Left cardiac atrium (tissue), 4 donors: ENCODE measurements around the gene TRAF2. TPM values are rescaled to one million over a fixed set of nuclear protein-coding genes. Genes with fewer than 3 reads are reported as not detected.
A peak's percentile ranks its signal among the peaks of the same experiment; 100 is the strongest.

Experiments used
- ATAC-seq, 2 donors: fragments of 200-7000 bp; cut with Tn5 transposase; one replicate each; pipeline ENCODE4 v1.9.1; 2020; ENCODE audit warnings: mild to moderate bottlenecking in 2 of 2, moderate library complexity in 2 of 2
- DNase-seq: peaks from one replicate; pipeline ENCODE4 v3.0.0-alpha.2; 2020
- intact Hi-C, 2 donors: fragments of 100-400 bp; cut with DNase I; formaldehyde crosslinking; loops; one replicate each; pipeline versions ENCODE4 v1.14.1 to v1.15.1; 2022 to 2023
- total RNA-seq, 2 donors: library from RNA; stranded (reverse); fragmentation: NEBNext Ultra II Directional; extraction: Animal tissue kit (Norgen Biotek cat#: 25700); gene quantifications; one replicate each; pipeline ENCODE4 v1.2.1, GENCODE V29; 2021
- donor health status: DM: no; HTN: yes; CAD: no.
- donor health status: DM: no; HTN: yes; CAD: no; lungs with severe emphysema.
- donor health status: DM: yes; HTN: yes; CAD: no.
- donor health status: Dilated cardiomyopathy.

TRAF2 gene
- total RNA-seq, 2 donors from 2014 or later = 8.8 to 11.8 TPM

DNA sequence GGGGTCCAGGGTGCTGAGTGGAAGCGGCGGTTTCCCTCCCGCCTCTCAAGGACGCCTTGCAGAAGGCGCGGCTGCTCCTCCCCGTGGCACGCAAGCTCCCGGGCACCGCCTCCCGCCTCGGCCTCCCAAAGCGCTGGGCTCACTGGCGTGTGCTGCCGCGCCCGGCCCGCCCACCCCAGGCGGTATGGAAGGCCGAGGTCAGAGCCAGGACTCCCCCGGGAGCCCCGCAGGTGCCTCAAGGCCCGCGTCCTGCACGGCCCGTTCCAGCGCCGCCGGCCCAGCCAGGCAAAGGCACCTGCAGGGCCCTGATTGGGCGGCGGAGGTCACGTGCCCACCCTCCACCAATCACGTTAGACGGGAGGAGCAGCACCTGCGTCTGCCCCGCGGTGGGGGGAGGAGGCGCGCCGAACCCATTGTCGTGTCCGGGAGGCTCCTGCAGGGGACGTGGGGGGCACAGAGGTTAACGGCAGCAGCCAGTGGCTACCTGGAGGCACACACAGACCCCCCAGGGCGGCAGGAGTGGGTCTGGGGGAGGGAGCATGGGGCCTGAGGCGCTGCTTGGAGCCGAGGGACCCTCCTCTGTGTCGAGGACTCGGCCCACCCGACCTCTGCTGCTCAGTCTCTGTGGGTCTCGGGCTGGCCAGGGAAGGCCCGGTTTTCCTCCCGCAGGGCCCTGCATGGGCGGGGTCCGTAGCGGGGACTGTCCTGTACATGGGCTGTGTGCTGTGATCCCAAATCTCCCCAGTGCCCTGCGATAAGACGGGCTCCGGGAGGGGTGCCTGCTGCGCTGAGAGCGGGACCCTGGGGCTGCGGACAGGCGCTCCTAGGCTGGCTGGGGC is 63.7 kb downstream of the TRAF2 start:
- ATAC-seq = peak; percentile 89
- intact Hi-C loops = loop anchor here (2.0 to 10.0 kb wide), 3 partner anchors 45 to 85 kb away; partner anchors contain the start of genes CLIC3 (in 1 of the 2), FUT7 (in 1 of the 2) and PAXX (in 1 of the 2)

DNA sequence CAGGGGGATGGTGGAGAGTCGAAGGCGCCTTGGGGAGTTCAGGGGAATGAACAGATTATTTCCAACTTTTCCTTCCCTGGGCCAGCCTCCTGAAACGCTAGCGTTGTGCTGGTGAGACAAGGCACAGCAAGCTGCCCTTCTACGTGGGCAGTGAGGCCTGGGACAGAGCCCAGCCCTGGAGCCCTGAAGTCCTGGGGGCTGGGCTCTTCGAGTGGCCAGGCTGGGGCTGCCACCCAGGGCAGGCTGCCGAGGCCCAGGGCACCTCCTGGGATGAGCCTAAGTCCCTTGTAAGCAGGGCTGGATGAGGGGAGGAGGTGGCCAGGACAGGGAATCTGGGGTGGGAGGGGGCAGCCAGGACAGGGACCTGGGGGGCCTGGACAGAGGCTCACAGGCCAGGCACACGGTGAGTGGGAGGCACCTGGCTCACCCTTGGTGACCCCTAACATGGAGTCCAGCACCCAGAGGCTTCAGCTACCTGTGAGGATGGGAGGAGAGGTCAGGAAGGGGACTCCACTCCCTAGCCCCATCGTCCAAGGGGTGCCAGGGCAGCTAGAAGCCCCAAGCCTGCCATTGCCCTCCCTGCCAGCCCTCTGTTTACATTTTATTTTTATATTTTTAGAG is 64.5 kb downstream of the TRAF2 start:
- ATAC-seq (peak; percentile 9 to 31), DNase-seq (no peak)

More for the DNA sequence above, 63.7 kb downstream of the TRAF2 start:
- DNase-seq = peak; percentile 96

DNA sequence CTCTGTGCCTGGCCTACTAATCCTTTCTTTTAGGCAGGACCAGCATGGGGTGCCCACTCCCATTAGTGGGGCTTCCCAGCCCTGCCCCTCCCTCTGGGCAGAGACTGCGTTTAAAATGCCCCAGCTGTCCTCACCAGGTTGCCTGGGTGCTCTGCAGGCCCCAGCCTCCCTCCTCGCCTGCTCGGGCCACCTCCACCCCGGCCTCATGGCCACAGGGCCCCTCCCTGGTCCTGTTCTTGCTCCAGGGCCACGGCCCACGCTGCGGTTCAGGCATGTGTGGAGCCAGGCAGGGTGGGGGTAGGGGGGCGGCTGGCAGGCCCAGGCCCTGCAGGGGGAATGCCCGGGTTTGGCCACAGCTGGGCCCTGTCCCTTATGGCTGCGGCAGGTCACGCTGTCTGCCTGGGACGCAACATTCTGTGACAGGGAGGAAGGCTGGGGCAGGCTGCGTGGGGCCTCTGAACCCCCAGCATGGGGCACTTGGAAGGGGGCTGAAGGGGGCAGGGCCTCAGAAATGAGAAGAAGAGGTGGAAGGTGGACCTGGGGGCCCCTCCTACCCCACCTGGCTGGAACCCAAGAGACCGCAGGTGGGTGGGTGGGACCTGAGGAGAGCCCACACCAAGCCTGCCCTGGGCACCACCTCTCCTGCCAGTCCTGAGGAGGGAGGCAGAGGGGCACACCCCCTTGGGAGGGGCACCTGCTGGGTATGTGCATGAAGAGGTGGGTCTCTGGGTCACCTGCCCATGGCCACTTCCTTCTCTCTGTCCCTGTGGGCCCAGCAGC is 65.4 kb downstream of the TRAF2 start, which contains the start of gene LCN12:
Gene LCN12, plus strand, starts transcription at position 733 of the 780 bp plus-strand sequence. CDS start 55 bp downstream, outside the sequence.
- intact Hi-C loops = no loop called here
- ATAC-seq (no peak), DNase-seq (peak; percentile 19)

More for the DNA sequence above, 64.5 kb downstream of the TRAF2 start:
- intact Hi-C loops = no loop called here

DNA sequence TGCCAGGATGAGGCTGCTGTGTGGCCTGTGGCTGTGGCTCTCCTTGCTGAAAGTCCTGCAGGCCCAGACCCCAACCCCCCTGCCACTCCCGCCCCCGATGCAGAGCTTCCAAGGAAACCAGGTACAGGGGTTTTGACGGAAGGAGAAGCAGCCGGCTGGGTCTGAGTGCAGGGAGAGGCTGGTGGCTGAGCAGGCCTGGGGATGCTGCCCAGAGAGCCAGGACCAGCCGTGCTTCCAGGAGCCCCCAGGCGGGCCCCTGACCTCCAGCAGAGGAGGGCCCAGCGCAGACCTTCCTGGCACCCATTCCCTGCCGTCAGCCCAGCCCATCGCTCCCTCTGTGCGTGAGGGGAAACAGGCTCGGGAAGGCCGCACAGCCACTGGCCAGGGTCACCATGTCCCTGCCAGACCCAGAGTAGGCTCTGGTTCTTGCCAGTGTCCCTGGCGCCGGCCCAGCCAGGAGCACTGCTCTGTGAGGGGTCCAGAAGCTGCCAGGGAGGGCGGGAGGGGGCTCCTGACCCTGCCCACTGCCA is 66.1 kb downstream of the TRAF2 start:
- DNase-seq (no peak), ATAC-seq (peak; percentile 0 to 7)
- intact Hi-C loops = no loop called here

DNA sequence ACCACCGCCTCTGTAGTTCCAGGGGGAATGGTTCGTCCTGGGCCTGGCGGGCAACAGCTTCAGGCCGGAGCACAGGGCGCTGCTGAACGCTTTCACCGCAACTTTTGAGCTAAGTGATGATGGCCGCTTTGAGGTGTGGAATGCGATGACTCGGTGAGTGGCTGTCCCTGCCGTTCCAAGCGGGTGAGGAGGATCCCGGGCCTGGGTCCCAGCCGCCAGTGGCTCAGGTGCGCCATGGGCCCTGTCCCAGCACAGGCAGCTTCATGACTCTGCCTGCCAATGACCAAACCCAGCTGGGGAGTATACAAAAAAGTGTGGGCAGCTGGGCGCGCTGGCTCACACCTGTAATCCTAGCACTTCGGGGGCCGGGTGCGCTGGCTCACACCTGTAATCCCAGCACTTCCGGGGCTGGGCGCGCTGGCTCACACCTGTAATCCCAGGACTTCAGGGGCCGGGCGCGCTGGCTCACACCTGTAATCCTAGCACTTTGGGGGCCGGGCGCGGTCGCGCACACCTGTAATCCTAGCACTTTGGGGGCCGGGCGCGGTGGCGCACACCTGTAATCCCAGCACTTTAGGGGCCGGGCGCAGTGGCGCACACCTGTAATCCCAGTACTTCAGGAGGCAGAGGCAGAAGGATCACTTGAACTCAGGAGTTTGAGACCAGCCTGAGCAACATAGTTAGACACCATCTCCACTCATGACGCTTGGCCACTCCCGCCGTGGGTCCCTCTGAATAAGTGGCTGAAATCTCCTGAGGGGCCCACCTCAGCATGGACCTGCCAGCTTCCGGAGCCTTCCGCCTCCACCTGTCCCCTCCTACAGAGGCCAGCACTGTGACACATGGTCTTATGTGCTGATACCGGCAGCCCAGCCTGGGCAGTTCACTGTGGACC is 66.8 kb downstream of the TRAF2 start:
- no peak for DNase-seq
- intact Hi-C loops = no loop called here
- no peak for ATAC-seq

DNA sequence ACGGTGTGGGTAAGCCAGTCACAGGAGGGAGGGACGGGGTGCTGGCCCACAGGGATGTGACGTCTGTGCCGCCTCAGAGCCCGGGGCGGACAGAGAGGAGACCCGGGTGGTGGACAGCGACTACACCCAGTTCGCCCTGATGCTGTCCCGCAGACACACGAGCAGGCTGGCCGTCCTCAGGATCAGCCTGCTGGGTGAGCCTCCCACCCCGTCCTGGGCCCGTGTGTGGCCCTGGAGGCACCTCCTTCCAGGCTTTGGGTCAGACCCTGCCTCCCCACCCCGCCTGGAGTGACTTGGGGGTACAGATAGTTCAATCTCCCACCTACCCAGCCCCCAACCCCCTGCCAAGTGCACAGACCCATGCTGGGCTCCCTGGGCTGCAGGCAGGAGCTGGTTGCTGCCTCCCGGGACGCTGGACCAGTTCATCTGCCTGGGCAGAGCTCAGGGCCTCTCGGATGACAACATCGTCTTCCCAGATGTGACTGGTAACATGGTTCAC is 67.5 kb downstream of the TRAF2 start:
- no peak for ATAC-seq
- intact Hi-C loops = no loop called here
- no peak for DNase-seq

DNA sequence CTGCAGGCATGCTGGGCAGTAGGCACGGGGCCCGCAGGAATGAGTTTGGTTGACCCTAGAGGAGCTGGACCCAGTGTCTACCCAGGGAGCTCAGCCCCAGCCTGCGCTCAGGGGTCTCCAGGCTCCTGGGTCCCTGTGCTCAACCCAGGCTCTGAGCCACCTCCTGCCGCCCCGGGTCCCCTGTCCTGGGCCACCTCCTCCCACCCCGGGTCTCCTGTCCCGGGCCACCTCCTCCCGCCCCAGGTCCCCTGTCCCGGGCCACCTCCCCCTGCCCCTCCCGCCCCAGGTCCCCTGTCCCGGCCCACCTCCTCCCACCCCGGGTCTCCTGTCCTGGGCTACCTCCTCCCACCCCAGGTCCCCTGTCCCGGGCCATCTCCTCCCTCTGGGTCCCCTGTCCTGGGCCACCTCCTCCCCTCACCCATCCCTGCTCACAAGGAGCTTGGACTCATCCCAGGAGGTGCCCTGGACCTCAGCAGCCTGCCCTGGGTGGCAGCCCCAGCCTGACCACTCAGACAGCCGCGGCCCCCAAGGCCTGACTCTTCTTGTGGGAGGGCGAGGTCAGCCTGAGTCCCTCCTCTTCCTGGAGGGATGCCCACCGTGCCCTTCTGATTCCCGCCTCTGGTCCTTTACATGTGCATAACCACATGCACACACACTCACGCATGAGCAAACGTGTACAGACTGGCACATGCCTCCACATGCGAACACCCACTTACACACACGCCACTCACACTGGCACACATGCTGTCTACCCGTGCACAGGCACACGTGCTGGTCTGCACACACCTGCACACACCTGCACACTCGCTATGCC is 68.2 kb downstream of the TRAF2 start:
- DNase-seq = no peak
- ATAC-seq = no peak
- intact Hi-C loops = no loop called here

DNA sequence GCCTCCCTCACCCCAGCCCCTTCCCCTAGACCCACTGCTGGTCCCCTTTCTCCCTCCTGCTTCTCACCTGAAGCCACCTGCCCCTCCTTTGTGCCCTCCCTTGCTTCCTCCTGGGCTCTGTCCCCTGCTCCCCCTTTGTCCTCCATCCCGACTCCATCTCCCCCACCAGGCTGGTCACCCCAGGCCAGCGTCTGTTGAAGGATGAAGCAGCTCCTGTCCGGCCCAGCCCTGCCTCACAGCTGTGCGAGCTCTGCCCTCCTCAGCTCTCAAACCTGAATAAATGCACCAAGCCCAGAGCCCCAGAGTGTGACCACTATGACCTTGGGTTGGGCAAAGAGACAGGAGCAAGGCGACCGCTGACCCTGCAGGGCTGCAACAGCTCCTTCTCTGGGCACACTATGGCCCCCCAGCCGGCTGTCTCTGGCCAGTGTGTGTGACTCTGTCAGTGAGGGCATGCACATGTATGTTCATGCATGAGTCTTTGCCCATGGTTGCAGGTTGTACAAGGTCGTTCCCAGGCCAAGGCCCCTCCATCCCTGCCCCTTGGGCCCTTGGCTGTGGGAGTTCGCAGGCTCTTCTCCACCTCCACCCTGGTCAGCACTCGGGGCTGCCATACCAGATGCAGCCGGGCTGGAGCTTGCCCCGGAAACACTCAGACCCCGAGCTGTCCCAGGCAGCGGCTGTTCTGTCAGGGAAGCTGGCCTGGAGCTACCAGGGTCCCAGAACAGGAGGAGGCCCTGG is 69.1 kb downstream of the TRAF2 start:
- DNase-seq = no peak
- no peak for ATAC-seq
- intact Hi-C loops = no loop called here

DNA sequence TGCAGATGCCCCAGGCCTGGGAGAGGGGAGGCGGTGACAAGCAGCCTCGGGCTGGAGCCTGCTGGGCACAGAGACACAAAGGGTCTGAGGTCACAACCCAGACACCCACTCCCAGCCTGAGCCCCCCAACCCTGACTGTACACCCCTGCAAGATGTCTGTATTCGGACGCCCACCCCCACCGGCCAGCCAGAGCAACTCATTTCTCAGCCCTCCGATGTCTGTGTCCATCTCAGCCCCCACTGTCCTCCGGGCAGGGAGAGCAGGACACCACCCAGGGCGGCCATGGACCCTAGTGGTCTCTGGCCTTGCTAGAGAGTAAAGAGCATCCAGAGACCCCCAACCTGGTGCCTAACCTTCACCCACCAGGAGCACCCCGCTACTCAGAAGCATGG is 69.6 kb downstream of the TRAF2 start:
- intact Hi-C loops = no loop called here
- DNase-seq = no peak
- no peak for ATAC-seq

DNA sequence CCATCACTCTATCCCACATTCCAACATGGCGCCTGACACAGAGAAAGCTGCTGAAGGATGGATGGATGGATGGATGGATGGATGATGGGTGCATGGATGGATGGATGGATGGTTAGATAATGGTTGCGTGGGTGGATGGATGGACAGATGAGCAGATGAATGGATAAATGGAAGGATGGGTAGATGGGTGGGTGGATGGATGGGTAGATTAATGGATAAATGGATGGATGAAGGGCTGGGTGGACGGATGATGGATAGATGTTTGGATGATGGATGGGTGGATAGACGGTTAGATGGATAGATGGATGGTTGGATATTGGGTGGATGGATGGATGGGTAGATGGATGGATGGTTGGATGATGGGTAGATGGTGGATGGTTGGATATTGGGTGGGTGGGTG is 70.3 kb downstream of the TRAF2 start:
- no peak for ATAC-seq
- DNase-seq = no peak
- intact Hi-C loops = no loop called here

DNA sequence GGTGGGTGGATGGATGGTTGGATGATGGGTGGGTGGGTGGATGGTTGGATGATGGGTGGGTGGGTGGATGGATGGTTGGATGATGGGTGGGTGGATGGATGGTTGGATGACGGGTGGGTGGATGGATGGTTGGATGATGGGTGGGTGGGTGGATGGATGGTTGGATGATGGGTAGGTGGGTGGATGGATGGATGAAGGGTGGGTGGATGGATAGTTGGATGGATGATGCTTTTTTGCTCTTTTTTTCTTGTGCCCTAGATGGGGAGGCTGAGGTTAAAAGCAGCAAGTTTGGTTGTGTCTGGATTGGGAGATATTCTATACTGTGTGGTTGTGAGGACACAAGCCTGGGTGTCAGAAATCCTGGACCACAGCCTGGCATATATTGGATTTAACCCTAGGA is 71.1 kb downstream of the TRAF2 start:
- DNase-seq (no peak), ATAC-seq (no peak)
- intact Hi-C loops = no loop called here

DNA sequence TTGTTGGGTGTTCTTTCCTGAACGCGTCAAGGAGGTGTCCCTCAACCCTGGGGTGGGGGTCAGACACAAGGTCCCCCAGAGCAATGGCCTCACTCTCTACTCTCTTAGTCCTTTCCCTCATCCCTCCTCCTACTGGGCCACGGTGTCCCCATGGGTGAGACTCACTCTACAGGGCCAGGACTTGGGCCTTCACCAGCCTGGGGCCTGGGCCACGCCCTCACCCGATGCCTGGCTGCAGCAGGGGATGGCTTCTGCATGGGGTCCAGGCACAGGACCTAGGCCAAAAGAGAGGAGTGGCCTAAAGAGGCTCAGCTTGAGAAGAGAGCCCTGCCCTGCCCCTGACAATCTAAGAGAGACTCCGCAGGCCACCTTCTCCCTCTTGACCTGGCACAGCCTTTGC is 71.6 kb downstream of the TRAF2 start:
- no peak for ATAC-seq
- intact Hi-C loops = no loop called here
- DNase-seq = no peak

DNA sequence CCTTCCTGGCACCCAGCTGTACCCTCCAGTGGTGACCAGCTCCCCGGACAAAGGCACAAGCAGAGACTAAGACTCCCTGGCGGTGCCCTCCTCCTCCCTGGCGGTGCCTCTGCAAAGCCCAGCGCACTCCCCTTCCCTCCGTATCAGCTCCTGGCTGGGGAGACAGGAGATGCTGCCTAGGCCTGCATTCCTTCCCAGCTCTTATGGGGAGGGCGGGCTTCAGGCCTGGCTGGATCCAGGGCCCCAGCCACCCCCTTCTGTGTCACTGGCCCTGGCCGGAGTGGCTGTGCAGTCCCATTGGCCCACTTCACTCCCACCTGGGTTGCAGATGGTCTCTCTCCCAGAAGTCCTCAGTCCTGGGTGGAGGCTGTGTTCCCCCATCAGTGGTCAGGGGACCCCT is 72.2 kb downstream of the TRAF2 start:
- intact Hi-C loops = no loop called here
- ATAC-seq (no peak), DNase-seq (no peak)

DNA sequence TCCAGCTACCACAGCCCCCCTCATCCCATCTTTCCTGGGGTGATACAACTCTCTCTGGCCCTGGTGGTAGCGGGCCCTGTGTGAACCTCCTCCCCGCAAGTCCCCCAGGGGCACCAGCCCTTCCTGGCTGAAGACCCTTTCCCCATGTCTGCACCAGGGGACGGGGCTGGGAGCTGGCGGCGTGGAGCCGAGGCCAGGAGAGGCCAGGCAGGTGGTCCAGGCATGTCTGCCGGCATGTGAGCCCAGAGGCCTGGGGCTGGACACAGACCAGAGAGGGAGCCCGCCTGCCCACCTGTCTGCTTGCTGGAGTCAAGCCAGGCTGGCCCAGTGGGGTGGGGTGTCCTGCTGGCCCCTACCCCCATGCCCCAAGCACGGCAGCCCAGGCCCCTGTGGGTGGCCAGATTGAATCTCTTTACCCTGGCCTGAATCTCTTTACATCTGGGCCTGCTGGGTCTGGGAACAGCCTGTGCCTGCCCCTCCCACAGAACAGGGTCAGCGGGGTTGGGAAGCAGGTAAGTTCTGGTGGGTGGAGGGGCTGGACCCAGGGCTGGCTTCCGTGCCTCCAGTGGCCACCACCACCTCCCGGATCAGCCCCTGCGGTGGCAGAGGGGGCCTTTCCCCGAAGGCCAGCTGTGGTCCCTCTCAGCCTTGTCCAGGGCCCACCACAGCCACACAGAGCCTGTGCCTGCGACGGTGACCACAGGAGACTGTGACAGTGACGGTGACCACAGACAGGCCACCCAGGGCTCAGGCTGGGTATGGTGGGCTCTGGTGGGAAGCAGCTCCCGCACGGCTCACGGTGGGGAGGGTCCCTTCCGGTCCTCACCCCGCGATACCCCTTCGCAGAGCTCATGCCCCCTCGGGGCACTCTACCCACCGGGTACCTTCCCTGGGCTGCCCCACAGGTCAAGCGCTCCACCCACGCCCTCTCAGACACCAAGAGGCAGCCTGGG is 72.9 kb downstream of the TRAF2 start:
- intact Hi-C loops = no loop called here
- DNase-seq (no peak), ATAC-seq (no peak)

DNA sequence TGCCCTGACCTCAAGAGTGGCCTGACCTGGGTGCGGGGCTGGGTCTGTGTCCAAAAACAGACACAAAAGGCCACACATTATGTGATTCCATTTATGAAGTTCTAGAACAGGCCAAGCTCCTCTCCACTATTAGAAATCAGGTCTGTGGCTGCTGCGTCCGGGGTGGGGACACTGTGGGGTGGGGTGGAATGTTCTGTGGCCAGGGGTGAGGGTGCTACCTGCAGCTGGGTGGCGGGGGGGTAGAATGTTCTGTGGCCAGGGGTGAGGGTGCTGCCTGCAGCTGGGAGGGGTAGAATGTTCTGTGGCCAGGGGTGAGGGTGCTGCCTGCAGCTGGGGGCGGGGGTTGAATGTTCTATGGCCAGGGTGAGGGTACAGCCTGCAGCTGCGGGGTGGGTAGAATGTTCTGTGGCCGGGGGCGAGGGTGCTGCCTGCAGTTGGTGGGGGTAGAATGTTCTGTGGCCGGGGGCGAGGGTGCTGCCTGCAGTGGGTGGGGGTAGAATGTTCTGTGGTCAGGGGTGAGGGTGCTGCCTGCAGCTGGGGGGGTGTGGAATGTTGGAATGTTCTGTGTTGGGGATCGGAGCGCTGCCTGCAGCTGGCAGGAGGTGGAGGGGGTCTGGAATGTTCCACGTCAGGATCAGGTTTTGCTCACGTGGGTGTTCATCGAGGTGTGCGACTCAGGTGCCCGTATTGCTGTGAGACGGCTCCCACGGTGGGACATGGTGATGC is 74.1 kb downstream of the TRAF2 start:
- no peak for ATAC-seq
- no peak for DNase-seq
- intact Hi-C loops = no loop called here
